Caco-2 (cell line): ENCODE data around the gene HSPG2. TPM values are rescaled to one million over a fixed set of nuclear protein-coding genes. Genes with fewer than 3 reads are reported as not detected.
A peak's percentile ranks its signal among the peaks of the same experiment; 100 is the strongest.

Source experiments
- BruUV-seq: library from RNA; stranded (reverse); fragments of 400-500 nt; replicated peaks from 2 replicates; lab custom pipeline; 2021; lab: Mats Ljungman, UMichigan
- CTCF ChIA-PET: fragments of 300-600 bp; sonication (Branson Sonifier 250); formaldehyde crosslinking; loops from one replicate; lab custom pipeline; 2022; ENCODE audit warnings: antibody characterized with exemption; lab: Charles Lee
- POLR2A ChIA-PET: fragments of 300-600 bp; sonication (Branson Sonifier 250); formaldehyde crosslinking; loops from one replicate; lab custom pipeline; 2022; ENCODE audit warnings: antibody characterized with exemption; lab: Charles Lee
- DNase-seq, 2 experiments: peaks; one replicate each; pipeline versions ENCODE4 v3.0.0 to v3.0.0-alpha.2; 2020 to 2022
- H3K27me3 ChIP-seq: replicated peaks from 2 replicates; pipeline ENCODE4 v1.6.0; 2011; ENCODE audit warnings: low read length; ENCODE audit not compliant: control insufficient read depth, insufficient read depth
- H3K36me3 ChIP-seq: 2 replicates; pipeline ENCODE4 v1.5.1; 2011; ENCODE audit warnings: low read length; ENCODE audit not compliant: control insufficient read depth, insufficient read depth
- H3K4me1 ChIP-seq: fragments of 250-450 bp; sonication (Bioruptor Pico); 2 replicates; pipeline ENCODE4 v1.5.1; 2020; ENCODE audit warnings: mild to moderate bottlenecking
- H3K4me3 ChIP-seq: 2 replicates; pipeline ENCODE4 v1.5.1; 2011; ENCODE audit warnings: low read depth, mild to moderate bottlenecking, control low read depth, low read length
- H3K9me3 ChIP-seq: fragments of 250-450 bp; sonication (Bioruptor Pico); 2 replicates; pipeline ENCODE4 v1.5.1; 2020; ENCODE audit warnings: mild to moderate bottlenecking, moderate library complexity
- H3K27ac Mint-ChIP-seq: one replicate; pipeline ENCODE4 v1.8.0; 2022; ENCODE audit warnings: mixed read lengths; ENCODE audit not compliant: unreplicated experiment
- H3K27me3 Mint-ChIP-seq: one replicate; pipeline ENCODE4 v1.8.0; 2022; ENCODE audit warnings: mixed read lengths; ENCODE audit not compliant: insufficient read depth, unreplicated experiment
- H3K36me3 Mint-ChIP-seq: one replicate; pipeline ENCODE4 v1.8.0; 2022; ENCODE audit warnings: mild to moderate bottlenecking, mixed read lengths; ENCODE audit not compliant: insufficient read depth, unreplicated experiment
- H3K4me1 Mint-ChIP-seq: one replicate; pipeline ENCODE4 v1.8.0; 2022; ENCODE audit warnings: low read depth, mixed read lengths; ENCODE audit not compliant: unreplicated experiment
- H3K4me3 Mint-ChIP-seq: one replicate; pipeline ENCODE4 v1.8.0; 2022; ENCODE audit warnings: mild to moderate bottlenecking, moderate library complexity, mixed read lengths; ENCODE audit not compliant: unreplicated experiment
- H3K9me3 Mint-ChIP-seq: one replicate; pipeline ENCODE4 v1.8.0; 2022; ENCODE audit warnings: mixed read lengths; ENCODE audit not compliant: unreplicated experiment
- CTCF ChIP-seq, 2 experiments: fragments of 200-600 bp in 1 of 2; IDR thresholded peaks; 1 replicate in 1 of 2; 2 replicates in 1 of 2; pipeline versions ENCODE4 v1.5.1 to v1.8.0; 2011 to 2022; ENCODE audit warnings: antibody characterized with exemption in 1 of 2, control low read depth in 1 of 2, inconsistent platforms in 1 of 2, low read depth in 1 of 2, low read length in 1 of 2, mild to moderate bottlenecking in 1 of 2, moderate library complexity in 1 of 2; ENCODE audit not compliant: insufficient read depth in 1 of 2, severe bottlenecking in 1 of 2, unreplicated experiment in 1 of 2
- intact Hi-C: fragments of 100-400 bp; cut with micrococcal nuclease; formaldehyde crosslinking; loops from one replicate; pipeline ENCODE4 v1.10.0; 2022; ENCODE audit not compliant: unreplicated experiment
- total RNA-seq: library from RNA; stranded (reverse); gene quantifications from 2 replicates; pipeline ENCODE4 v1.2.3, GENCODE V29; 2022

HSPG2 gene
- total RNA-seq, 1 experiment from 2014 or later: 237 TPM

GRCh38 chr1:21937372-21938121, 437 bp upstream of the HSPG2 start:
- Mint-ChIP-seq H3K4me1 (peaks cover 48% of the 10 kb centered on the region), H3K4me3 (peak overlapping the region; percentile 90), H3K27ac (peak overlapping the region; percentile 89), H3K9me3 (no peaks in the 10 kb centered on the region), H3K27me3 (no peaks in the 10 kb centered on the region), H3K36me3 (peaks cover 39% of the 10 kb centered on the region)
- BruUV-seq: no TSS peak
- TF ChIP-seq CTCF (IDR thresholded peaks at IDR 0.05; ENCODE audit: insufficient read depth in 1 of 2, low read depth in 1 of 2, low read length in 1 of 2, severe bottlenecking in 1 of 2, unreplicated experiment in 1 of 2): no peak
- H3K4me3 ChIP-seq: peak overlapping the region; percentile 53
- peaks cover 3% of the 10 kb centered on the region; the same call in 1 of the 2 replicates for H3K36me3 ChIP-seq
- DNase-seq: peak; percentile 79 to 91
- ChIA-PET POLR2A (interaction anchor here (1.6 to 3.7 kb wide), 3 partner anchors 10 to 15 kb away, joined by 5 to 23 read pairs (median 15); no protein-coding TSS in a partner anchor), CTCF (interaction anchor here (0.6 to 0.7 kb wide), 2 partner anchors 21 to 28 kb away, joined by 3 to 5 read pairs; no protein-coding TSS in a partner anchor)
- H3K9me3 ChIP-seq: no peaks in the 10 kb centered on the region
- no peaks in the 10 kb centered on the region for H3K27me3 ChIP-seq
- intact Hi-C loops: loop anchor here (5.0 kb wide), 1 partner anchor 35 kb away; no protein-coding TSS in a partner anchor
- peaks cover 44% of the 10 kb centered on the region for H3K4me1 ChIP-seq

GRCh38 chr1:21936366-21937031, 611 bp downstream of the HSPG2 start:
- Mint-ChIP-seq H3K4me3 (peak overlapping the region; percentile 90), H3K27ac (peak overlapping the region; percentile 63), H3K36me3 (peaks cover 44% of the 10 kb centered on the region), H3K4me1 (peaks cover 55% of the 10 kb centered on the region), H3K9me3 (no peaks in the 10 kb centered on the region), H3K27me3 (no peaks in the 10 kb centered on the region)
- peaks cover 49% of the 10 kb centered on the region for H3K4me1 ChIP-seq
- peak overlapping the region; percentile 93 for H3K4me3 ChIP-seq
- TF ChIP-seq CTCF (IDR thresholded peaks at IDR 0.05; ENCODE audit: insufficient read depth in 1 of 2, low read depth in 1 of 2, low read length in 1 of 2, severe bottlenecking in 1 of 2, unreplicated experiment in 1 of 2): no peak
- TSS peak; percentile 45 for BruUV-seq
- DNase-seq: no peak
- H3K36me3 ChIP-seq: peaks cover 3% of the 10 kb centered on the region; the same call in 1 of the 2 replicates
- ChIA-PET POLR2A (interaction anchor here (1.1 to 3.7 kb wide), 4 partner anchors 9 to 27 kb away, joined by 4 to 23 read pairs (median 10); no protein-coding TSS in a partner anchor), CTCF (interaction anchor here (0.6 to 1.3 kb wide), 2 partner anchors 25 to 27 kb away, joined by 5 read pairs; no protein-coding TSS in a partner anchor)
- H3K9me3 ChIP-seq: no peaks in the 10 kb centered on the region
- no peaks in the 10 kb centered on the region for H3K27me3 ChIP-seq
- intact Hi-C loops: loop anchor here (5.0 kb wide), 1 partner anchor 34 kb away; no protein-coding TSS in a partner anchor

- H3K9me3 Mint-ChIP-seq: no peaks in the 10 kb centered on the region
- intact Hi-C loops: loop anchor here (5.0 kb wide), 1 partner anchor 34 kb away; no protein-coding TSS in a partner anchor
- H3K4me1 Mint-ChIP-seq: peaks cover 49% of the 10 kb centered on the region
- Histone ChIP-seq H3K4me3 (peak overlapping the region; percentile 93), H3K4me1 (peaks cover 55% of the 10 kb centered on the region), H3K9me3 (no peaks in the 10 kb centered on the region), H3K36me3 (peaks cover 3% of the 10 kb centered on the region; the same call in 1 of the 2 replicates), H3K27me3 (no peaks in the 10 kb centered on the region)
- DNase-seq: no peak
- H3K27me3 Mint-ChIP-seq: no peaks in the 10 kb centered on the region
- peaks cover 48% of the 10 kb centered on the region for H3K36me3 Mint-ChIP-seq
- H3K27ac Mint-ChIP-seq: peak overlapping the region; percentile 63
- no peak for TF ChIP-seq CTCF (IDR thresholded peaks at IDR 0.05; ENCODE audit: insufficient read depth in 1 of 2, low read depth in 1 of 2, low read length in 1 of 2, severe bottlenecking in 1 of 2, unreplicated experiment in 1 of 2)
- CTCF ChIA-PET: interaction anchor here (0.6 to 1.3 kb wide), 2 partner anchors 24 to 285 kb away, joined by 3 to 5 read pairs; no protein-coding TSS in a partner anchor
- peak overlapping the region; percentile 90 for H3K4me3 Mint-ChIP-seq
- no TSS peak for BruUV-seq
- POLR2A ChIA-PET: interaction anchor here (1.1 to 3.7 kb wide), 4 partner anchors 8 to 26 kb away, joined by 4 to 23 read pairs (median 10); no protein-coding TSS in a partner anchor
Observed at GRCh38 chr1:21935891-21936365, 1.2 kb downstream of the HSPG2 start.
